K562 (cell line): ENCODE data around the gene ALDH16A1. TPM values are rescaled to one million over a fixed set of nuclear protein-coding genes. Genes with fewer than 3 reads are reported as not detected.

Experiments used
- ATF7 ChIP-seq: fragments of 450-650 bp; IDR thresholded peaks from 2 replicates; pipeline ENCODE4 v1.7.1; 2014; ENCODE audit warnings: mild to moderate bottlenecking, moderate library complexity
- E2F1 ChIP-seq: sonication (generic); formaldehyde crosslinking; IDR thresholded peaks from 2 replicates; pipeline ENCODE4 v1.8.1; 2023; ENCODE audit warnings: mild to moderate bottlenecking, missing genetic modification reagents, moderate library complexity
- GABPA ChIP-seq: fragments of 200-800 bp; sonication (Bioruptor generic); conservative IDR thresholded peaks from 2 replicates; pipeline ENCODE4 v1.6.1; 2016; ENCODE audit warnings: low read depth, missing genetic modification characterization, missing compliant biosample characterization
- PCBP2 ChIP-seq: fragments of 200-400 bp; formaldehyde crosslinking; IDR thresholded peaks from 2 replicates; pipeline ENCODE4 v1.6.1; 2018; ENCODE audit warnings: low read length, low read depth, mild to moderate bottlenecking, moderate library complexity; ENCODE audit not compliant: poor library complexity, severe bottlenecking
- RHOXF2B ChIP-seq: fragments of 250-450 bp; sonication (Bioruptor Pico); conservative IDR thresholded peaks from 2 replicates; pipeline ENCODE4 v1.5.1; 2021
- SNIP1 ChIP-seq: fragments of 450-650 bp; IDR thresholded peaks from 2 replicates; pipeline ENCODE4 v1.7.1; 2017; ENCODE audit warnings: low read depth, mild to moderate bottlenecking
- TAF15 ChIP-seq: fragments of 200-400 bp; formaldehyde crosslinking; IDR thresholded peaks from 2 replicates; pipeline ENCODE4 v1.6.1; 2017; ENCODE audit warnings: mild to moderate bottlenecking, low read depth, low read length, moderate library complexity
- XRCC4 ChIP-seq: IDR thresholded peaks from one replicate; pipeline ENCODE4 v1.6.1; 2011; ENCODE audit not compliant: insufficient read depth, insufficient read length; ENCODE audit errors: extremely low read depth
- ZNF280B ChIP-seq: fragments of 250-450 bp; sonication (Bioruptor Pico); IDR thresholded peaks from 2 replicates; pipeline ENCODE4 v1.5.1; 2021; ENCODE audit warnings: mild to moderate bottlenecking
- ZNF696 ChIP-seq: fragments of 250-450 bp; sonication (Bioruptor Pico); conservative IDR thresholded peaks from 2 replicates; pipeline ENCODE4 v1.4.0; 2020; ENCODE audit warnings: mild to moderate bottlenecking, moderate library complexity
- polyA plus RNA-seq, 8 experiments: library from polyadenylated mRNA; depleted of rRNA in 4 of 8; stranded (reverse) in 5 of 8; unstranded in 3 of 8; fragments of >200 nt; fragmentation: Nextera tagmentation in 2 of 8; fragmentation: Illumina TruSeq in 1 of 8; extraction: Ambion mirVana in 2 of 8; extraction: Trizol in 1 of 8; gene quantifications; 2 replicates each; pipeline versions ENCODE4 v1.2.1 to v1.2.3, GENCODE V29; 2011 to 2014; ENCODE audit warnings: inconsistent platforms in 1 of 8, missing spikeins in 1 of 8
- total RNA-seq, 7 experiments: library from RNA; depleted of rRNA in 6 of 7; stranded (reverse); fragments of >200 nt in 6 of 7; fragmentation: Illumina TruSeq in 2 of 7; extraction: Trizol in 2 of 7; gene quantifications; 2 replicates each; pipeline versions ENCODE4 v1.2.1 to v1.2.3, GENCODE V29; 2011 to 2021; ENCODE audit warnings: low replicate concordance in 1 of 7
- TF ChIP-seq, protein P1 (sequence below): fragments of 450-650 bp; IDR thresholded peaks from 2 replicates; pipeline ENCODE4 v1.6.1; 2016; ENCODE audit warnings: mild to moderate bottlenecking, moderate library complexity
- TF ChIP-seq, protein P2 (sequence below): fragments of 450-650 bp; IDR thresholded peaks from 2 replicates; pipeline ENCODE4 v1.6.1; 2016; ENCODE audit warnings: mild to moderate bottlenecking

Gene ALDH16A1
- total and polyA plus RNA-seq, 9 of the 15 experiments (the other 6 are each of a cell fraction or from before 2014, with no cell fraction given), result 2.2 to 52.2 (median 7.6) TPM

DNA sequence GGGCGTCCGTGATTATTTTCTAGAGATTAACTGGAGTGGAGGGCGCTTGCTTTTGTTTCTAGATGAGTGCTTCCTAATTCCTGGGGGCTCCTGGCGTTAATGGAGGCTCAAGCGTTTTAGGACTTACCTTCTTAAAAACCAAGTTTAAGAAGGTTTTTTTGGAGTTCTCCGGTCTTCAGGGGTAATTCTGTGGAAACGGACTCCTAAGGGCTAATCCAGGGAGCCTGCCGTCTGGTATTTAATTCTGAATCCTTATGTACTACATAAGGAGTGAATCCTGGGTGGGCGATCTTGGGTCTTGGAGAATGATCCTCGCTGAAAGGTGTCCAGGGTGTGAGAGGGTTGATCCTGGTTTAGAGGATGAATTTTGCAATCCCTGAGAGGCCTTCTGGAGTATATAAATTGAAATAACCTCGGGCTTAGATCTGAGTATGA lies 43.6 kb downstream of the ALDH16A1 start (continued):
- TF ChIP-seq, protein P1, sequence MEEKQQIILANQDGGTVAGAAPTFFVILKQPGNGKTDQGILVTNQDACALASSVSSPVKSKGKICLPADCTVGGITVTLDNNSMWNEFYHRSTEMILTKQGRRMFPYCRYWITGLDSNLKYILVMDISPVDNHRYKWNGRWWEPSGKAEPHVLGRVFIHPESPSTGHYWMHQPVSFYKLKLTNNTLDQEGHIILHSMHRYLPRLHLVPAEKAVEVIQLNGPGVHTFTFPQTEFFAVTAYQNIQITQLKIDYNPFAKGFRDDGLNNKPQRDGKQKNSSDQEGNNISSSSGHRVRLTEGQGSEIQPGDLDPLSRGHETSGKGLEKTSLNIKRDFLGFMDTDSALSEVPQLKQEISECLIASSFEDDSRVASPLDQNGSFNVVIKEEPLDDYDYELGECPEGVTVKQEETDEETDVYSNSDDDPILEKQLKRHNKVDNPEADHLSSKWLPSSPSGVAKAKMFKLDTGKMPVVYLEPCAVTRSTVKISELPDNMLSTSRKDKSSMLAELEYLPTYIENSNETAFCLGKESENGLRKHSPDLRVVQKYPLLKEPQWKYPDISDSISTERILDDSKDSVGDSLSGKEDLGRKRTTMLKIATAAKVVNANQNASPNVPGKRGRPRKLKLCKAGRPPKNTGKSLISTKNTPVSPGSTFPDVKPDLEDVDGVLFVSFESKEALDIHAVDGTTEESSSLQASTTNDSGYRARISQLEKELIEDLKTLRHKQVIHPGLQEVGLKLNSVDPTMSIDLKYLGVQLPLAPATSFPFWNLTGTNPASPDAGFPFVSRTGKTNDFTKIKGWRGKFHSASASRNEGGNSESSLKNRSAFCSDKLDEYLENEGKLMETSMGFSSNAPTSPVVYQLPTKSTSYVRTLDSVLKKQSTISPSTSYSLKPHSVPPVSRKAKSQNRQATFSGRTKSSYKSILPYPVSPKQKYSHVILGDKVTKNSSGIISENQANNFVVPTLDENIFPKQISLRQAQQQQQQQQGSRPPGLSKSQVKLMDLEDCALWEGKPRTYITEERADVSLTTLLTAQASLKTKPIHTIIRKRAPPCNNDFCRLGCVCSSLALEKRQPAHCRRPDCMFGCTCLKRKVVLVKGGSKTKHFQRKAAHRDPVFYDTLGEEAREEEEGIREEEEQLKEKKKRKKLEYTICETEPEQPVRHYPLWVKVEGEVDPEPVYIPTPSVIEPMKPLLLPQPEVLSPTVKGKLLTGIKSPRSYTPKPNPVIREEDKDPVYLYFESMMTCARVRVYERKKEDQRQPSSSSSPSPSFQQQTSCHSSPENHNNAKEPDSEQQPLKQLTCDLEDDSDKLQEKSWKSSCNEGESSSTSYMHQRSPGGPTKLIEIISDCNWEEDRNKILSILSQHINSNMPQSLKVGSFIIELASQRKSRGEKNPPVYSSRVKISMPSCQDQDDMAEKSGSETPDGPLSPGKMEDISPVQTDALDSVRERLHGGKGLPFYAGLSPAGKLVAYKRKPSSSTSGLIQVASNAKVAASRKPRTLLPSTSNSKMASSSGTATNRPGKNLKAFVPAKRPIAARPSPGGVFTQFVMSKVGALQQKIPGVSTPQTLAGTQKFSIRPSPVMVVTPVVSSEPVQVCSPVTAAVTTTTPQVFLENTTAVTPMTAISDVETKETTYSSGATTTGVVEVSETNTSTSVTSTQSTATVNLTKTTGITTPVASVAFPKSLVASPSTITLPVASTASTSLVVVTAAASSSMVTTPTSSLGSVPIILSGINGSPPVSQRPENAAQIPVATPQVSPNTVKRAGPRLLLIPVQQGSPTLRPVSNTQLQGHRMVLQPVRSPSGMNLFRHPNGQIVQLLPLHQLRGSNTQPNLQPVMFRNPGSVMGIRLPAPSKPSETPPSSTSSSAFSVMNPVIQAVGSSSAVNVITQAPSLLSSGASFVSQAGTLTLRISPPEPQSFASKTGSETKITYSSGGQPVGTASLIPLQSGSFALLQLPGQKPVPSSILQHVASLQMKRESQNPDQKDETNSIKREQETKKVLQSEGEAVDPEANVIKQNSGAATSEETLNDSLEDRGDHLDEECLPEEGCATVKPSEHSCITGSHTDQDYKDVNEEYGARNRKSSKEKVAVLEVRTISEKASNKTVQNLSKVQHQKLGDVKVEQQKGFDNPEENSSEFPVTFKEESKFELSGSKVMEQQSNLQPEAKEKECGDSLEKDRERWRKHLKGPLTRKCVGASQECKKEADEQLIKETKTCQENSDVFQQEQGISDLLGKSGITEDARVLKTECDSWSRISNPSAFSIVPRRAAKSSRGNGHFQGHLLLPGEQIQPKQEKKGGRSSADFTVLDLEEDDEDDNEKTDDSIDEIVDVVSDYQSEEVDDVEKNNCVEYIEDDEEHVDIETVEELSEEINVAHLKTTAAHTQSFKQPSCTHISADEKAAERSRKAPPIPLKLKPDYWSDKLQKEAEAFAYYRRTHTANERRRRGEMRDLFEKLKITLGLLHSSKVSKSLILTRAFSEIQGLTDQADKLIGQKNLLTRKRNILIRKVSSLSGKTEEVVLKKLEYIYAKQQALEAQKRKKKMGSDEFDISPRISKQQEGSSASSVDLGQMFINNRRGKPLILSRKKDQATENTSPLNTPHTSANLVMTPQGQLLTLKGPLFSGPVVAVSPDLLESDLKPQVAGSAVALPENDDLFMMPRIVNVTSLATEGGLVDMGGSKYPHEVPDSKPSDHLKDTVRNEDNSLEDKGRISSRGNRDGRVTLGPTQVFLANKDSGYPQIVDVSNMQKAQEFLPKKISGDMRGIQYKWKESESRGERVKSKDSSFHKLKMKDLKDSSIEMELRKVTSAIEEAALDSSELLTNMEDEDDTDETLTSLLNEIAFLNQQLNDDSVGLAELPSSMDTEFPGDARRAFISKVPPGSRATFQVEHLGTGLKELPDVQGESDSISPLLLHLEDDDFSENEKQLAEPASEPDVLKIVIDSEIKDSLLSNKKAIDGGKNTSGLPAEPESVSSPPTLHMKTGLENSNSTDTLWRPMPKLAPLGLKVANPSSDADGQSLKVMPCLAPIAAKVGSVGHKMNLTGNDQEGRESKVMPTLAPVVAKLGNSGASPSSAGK, result no peak
- TF ChIP-seq GABPA (peak; percentile 77; the same call in 1 of the 2 replicates), XRCC4 (no peak), ATF7 (no peak), ZNF280B (CRISPR knock-in tag) (no peak), TAF15 (no peak), ZNF696 (CRISPR knock-in tag) (no peak), SNIP1 (no peak), PCBP2 (no peak), RHOXF2B (no peak), E2F1 (CRISPR knock-in tag) (no peak)
- TF ChIP-seq, protein P2, sequence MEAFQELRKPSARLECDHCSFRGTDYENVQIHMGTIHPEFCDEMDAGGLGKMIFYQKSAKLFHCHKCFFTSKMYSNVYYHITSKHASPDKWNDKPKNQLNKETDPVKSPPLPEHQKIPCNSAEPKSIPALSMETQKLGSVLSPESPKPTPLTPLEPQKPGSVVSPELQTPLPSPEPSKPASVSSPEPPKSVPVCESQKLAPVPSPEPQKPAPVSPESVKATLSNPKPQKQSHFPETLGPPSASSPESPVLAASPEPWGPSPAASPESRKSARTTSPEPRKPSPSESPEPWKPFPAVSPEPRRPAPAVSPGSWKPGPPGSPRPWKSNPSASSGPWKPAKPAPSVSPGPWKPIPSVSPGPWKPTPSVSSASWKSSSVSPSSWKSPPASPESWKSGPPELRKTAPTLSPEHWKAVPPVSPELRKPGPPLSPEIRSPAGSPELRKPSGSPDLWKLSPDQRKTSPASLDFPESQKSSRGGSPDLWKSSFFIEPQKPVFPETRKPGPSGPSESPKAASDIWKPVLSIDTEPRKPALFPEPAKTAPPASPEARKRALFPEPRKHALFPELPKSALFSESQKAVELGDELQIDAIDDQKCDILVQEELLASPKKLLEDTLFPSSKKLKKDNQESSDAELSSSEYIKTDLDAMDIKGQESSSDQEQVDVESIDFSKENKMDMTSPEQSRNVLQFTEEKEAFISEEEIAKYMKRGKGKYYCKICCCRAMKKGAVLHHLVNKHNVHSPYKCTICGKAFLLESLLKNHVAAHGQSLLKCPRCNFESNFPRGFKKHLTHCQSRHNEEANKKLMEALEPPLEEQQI, result no peak
